HepG2 (cell line): Measurements from ENCODE around the gene MT1G.

ENCODE experiments used
- FOXK2 ChIP-seq: fragments of 450-650 bp; IDR thresholded peaks from 2 replicates; pipeline ENCODE4 v1.6.1; 2016
- JUN ChIP-seq: sonication (generic); formaldehyde crosslinking; IDR thresholded peaks from 2 replicates; pipeline ENCODE4 v1.4.0; 2020; ENCODE audit warnings: mild to moderate bottlenecking, missing genetic modification reagents
- MTA3 ChIP-seq: sonication (generic); formaldehyde crosslinking; IDR thresholded peaks from 2 replicates; pipeline ENCODE4 v1.4.0; 2020; ENCODE audit warnings: missing genetic modification reagents
- RAD21 ChIP-seq: fragments of 450-650 bp; formaldehyde crosslinking; IDR thresholded peaks from 2 replicates; pipeline ENCODE4 v1.5.0; 2020; ENCODE audit warnings: mild to moderate bottlenecking
- TARDBP ChIP-seq: sonication (generic); formaldehyde crosslinking; IDR thresholded peaks from 2 replicates; pipeline ENCODE4 v1.8.0; 2022; ENCODE audit warnings: mild to moderate bottlenecking, missing genetic modification reagents
- ZBTB1 ChIP-seq: sonication (generic); formaldehyde crosslinking; IDR thresholded peaks from 2 replicates; pipeline ENCODE4 v1.4.0; 2020; ENCODE audit warnings: missing genetic modification reagents, borderline replicate concordance
- ZFX ChIP-seq: sonication (generic); formaldehyde crosslinking; IDR thresholded peaks from 2 replicates; pipeline ENCODE4 v1.4.0; 2020; ENCODE audit warnings: mild to moderate bottlenecking, low read depth, missing genetic modification reagents, moderate library complexity
- ZNF510 ChIP-seq: sonication (generic); formaldehyde crosslinking; IDR thresholded peaks from 2 replicates; pipeline ENCODE4 v1.4.0; 2020; ENCODE audit warnings: low read depth, mild to moderate bottlenecking, missing genetic modification reagents
- TF ChIP-seq, protein P1 (sequence below): sonication (generic); formaldehyde crosslinking; IDR thresholded peaks from 2 replicates; pipeline ENCODE4 v1.5.0; 2020; ENCODE audit warnings: mild to moderate bottlenecking, missing genetic modification reagents, moderate library complexity
- TF ChIP-seq, protein P2 (sequence below): sonication (generic); formaldehyde crosslinking; IDR thresholded peaks from 2 replicates; pipeline ENCODE4 v1.4.0; 2020; ENCODE audit warnings: low read depth, mild to moderate bottlenecking, missing genetic modification reagents
- TF ChIP-seq, protein P3 (sequence below): sonication (generic); formaldehyde crosslinking; conservative IDR thresholded peaks from 2 replicates; pipeline ENCODE4 v1.8.1; 2023; ENCODE audit warnings: missing genetic modification reagents

DNA sequence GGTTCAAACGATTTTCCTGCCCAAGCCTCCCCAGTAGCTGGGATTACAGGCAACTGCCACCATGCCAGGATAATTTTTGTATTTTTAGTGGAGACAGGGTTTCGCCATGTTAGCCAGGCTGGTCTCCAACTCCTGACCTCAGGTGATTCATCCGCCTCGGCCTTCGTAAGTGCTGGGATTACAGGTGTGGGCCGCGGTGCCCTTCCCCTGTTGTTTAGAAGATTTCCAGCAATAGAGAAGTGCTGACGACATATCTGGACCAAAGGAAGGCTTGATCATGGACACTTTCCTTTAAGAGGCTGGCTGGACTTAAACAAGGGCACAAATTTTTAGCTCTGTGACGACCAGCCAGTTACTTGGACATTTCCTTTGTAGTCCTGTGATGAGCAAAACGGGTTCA, 36.7 kb downstream of the MT1G start:
- TF ChIP-seq FOXK2 (no peak), MTA3 (CRISPR knock-in tag) (no peak), ZBTB1 (CRISPR knock-in tag) (no peak), RAD21 (CRISPR knock-in tag) (no peak), ZNF510 (CRISPR knock-in tag) (no peak), ZFX (CRISPR knock-in tag) (no peak), JUN (CRISPR knock-in tag) (no peak), TARDBP (CRISPR knock-in tag) (no peak)
- TF ChIP-seq, protein P1, sequence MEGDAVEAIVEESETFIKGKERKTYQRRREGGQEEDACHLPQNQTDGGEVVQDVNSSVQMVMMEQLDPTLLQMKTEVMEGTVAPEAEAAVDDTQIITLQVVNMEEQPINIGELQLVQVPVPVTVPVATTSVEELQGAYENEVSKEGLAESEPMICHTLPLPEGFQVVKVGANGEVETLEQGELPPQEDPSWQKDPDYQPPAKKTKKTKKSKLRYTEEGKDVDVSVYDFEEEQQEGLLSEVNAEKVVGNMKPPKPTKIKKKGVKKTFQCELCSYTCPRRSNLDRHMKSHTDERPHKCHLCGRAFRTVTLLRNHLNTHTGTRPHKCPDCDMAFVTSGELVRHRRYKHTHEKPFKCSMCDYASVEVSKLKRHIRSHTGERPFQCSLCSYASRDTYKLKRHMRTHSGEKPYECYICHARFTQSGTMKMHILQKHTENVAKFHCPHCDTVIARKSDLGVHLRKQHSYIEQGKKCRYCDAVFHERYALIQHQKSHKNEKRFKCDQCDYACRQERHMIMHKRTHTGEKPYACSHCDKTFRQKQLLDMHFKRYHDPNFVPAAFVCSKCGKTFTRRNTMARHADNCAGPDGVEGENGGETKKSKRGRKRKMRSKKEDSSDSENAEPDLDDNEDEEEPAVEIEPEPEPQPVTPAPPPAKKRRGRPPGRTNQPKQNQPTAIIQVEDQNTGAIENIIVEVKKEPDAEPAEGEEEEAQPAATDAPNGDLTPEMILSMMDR (CRISPR knock-in tag), result no peak
- TF ChIP-seq, protein P2, sequence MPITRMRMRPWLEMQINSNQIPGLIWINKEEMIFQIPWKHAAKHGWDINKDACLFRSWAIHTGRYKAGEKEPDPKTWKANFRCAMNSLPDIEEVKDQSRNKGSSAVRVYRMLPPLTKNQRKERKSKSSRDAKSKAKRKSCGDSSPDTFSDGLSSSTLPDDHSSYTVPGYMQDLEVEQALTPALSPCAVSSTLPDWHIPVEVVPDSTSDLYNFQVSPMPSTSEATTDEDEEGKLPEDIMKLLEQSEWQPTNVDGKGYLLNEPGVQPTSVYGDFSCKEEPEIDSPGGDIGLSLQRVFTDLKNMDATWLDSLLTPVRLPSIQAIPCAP, result no peak
- TF ChIP-seq, protein P3, sequence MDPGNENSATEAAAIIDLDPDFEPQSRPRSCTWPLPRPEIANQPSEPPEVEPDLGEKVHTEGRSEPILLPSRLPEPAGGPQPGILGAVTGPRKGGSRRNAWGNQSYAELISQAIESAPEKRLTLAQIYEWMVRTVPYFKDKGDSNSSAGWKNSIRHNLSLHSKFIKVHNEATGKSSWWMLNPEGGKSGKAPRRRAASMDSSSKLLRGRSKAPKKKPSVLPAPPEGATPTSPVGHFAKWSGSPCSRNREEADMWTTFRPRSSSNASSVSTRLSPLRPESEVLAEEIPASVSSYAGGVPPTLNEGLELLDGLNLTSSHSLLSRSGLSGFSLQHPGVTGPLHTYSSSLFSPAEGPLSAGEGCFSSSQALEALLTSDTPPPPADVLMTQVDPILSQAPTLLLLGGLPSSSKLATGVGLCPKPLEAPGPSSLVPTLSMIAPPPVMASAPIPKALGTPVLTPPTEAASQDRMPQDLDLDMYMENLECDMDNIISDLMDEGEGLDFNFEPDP, result no peak
